DMS114 treated with DMSO at 0.1 percent for 48 hours (cell line): ENCODE results near the gene SLC15A3.

Experiments used
- DNase-seq: peaks from one replicate; lab custom pipeline; 2025; ENCODE audit not compliant: unreplicated experiment; lab: John Stamatoyannopoulos, UW

The SLC15A3 gene

DNA sequence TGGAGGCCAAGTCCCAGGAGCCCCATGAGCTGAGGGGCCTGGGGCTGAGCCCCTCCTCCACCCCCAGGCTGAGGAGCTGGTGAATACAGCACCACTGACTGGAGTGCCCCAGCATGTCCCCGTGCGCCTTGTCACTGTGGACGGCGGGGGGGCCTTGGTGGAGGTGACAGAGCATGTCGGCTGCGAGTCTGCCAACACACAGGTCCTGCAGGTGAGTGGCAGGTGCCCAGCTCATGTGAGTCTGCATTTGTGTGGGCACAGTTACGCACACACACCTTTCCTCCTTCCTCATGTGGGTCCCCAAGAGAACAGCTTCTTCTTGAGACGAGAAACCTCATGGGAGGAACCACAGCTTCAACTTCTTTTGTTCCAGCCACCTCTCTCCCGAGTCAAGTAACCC is 20.1 kb downstream of the SLC15A3 start:
- no peak for DNase-seq

DNA sequence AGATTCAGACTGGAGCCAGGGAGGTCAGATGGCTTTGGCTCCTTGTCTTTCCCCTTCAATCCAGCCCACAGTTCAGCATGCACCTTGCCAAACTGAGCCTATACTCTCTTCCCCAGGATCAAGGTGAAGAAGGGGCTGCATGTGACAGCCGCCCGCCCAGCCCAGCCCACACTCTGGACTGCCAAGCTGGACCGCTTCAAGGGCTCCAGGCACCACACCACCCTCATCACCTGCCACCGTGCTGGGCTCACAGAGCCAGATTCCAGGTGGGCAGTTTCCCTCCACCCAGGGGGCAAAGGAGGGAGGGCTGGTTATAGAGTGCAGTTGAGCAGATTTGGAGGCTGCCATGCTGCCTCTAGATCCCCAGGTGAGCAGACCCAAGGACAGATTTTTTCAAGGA is 21.6 kb downstream of the SLC15A3 start:
- no peak for DNase-seq

DNA sequence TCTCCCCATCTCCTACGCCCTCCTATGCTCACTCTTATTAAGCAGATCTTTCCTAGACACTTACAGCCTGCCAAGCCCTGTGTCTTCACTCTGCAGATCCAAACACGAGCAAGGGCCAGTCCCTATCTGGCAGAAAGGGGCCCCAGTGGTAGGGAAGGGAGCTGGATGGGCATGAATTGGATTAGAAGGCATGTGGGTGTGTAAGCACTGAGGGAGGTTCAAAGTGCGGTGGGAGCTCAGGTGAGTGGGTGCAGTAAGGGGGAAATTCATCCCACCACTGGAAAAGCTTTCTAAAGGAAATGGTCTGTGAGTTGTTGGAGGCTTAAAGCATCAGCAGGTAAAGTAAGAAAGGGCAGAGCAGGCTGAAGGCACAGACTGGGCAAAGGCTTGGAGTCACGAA is 22.2 kb downstream of the SLC15A3 start:
- DNase-seq: no peak

DNA sequence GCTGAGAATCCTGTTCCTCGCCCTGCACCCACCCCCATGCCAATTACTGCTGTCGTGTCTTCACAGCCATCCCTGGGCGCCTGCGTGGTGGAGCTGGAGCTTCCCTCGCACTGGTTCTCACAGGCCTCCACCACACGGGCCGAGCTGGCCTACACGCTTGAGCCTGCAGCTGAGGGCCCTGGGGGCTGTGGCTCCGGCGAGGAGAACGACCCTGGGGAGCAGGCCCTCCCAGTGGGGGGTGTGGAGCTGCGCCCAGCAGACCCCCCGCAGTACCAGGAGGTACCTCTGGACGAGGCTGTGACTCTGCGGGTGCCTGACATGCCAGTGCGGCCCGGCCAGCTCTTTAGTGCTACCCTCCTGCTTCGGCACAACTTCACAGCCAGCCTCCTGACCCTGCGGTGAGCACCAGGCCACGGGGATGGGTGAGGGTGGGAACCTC is 23.4 kb downstream of the SLC15A3 start:
- no peak for DNase-seq

DNA sequence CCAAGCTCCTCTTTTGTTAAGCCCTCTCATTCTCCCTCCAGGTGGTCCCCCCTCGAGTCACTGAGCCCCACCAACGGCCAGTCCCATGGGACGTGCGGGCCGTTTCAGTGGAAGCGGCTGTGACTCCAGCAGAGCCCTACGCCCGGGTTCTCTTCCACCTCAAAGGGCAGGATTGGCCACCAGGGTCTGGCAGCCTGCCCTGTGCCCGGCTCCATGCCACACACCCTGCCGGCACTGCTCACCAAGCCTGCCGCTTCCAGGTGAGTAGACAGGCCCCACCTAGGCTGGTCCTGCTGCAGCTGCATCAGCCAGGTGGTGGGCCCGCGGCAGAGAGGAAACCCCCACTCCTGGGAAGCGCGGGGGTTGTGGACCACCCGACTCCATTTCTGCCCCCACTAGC is 24.4 kb downstream of the SLC15A3 start:
- DNase-seq: no peak

DNA sequence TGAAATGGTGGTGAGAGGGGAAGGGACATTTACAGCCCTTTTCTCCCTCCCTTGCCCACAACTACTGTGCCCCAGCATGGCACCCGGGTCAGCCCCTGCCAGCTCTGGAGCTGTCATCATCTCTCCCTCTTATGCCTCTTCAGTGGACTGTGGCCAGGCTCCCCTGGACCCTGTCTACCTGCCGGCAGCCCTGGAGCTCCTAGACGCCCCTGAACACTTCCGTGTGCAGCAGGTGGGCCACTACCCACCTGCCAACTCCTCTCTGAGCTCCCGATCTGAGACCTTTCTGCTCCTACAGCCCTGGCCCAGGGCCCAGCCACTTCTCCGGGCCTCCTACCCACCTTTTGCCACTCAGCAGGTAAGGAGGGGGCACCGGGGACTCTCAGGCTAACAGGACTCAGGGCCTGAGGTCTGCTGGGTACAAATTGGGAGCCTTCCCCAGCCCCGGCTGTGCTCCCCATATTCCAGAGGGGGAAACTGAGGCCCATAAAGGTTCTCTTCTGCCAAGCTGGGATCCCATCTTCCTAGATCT is 24.8 kb downstream of the SLC15A3 start:
- DNase-seq: no peak

GRCh38 chr11:60926500-60926899 is 25.5 kb downstream of the SLC15A3 start:
- DNase-seq: no peak

GRCh38 chr11:60925868-60926267 is 26.1 kb downstream of the SLC15A3 start:
- DNase-seq: no peak

DNA sequence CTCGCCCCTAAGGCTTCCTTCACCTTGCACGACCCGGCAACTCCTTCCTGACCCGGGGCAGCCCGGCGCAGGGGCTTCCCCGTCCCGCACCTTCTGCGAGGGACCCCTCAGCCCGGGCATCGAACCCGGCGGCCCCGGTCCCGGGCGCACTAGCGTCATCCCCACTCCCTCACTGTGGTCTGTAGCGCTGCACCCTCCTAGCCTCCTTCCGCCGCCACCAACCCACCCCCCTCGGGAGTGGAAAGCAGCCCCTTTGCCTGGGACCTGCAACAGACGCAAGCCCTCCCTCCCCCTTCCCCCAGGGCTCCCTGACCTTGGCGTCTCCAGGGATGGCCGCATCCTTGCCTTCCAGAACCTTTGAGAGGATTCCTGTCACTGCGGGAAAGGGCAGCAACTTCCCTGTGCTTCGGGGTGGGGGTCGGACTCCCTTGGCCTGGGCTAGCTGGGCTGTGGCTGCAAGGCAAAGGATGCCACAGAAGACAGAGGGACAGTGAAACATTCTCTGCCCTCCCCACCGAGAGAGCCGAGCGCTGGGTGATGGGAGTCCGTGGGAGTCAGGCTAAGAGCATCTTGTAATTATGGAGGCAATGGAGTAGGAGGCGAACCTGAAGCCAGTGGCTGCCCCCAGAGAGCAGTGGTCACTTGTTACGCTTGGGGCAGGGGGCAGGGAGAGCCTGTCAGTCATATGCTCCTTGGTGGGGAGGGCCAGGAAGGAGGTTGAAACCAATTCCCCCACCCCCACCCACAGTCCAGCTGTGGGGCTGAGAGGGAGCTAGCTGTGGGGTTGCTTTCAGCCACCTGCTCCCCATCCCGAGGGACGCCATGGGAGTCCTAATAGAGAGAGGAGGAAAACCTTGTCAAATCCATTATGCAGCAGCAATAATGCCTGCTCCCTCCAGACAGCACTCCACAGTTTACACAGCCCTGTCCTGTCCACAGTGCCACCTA is 26.8 kb downstream of the SLC15A3 start:
- no peak for DNase-seq

GRCh38 chr11:60924110-60924905 is 27.7 kb downstream of the SLC15A3 start, which contains the start of gene TMEM132A:
Gene TMEM132A (plus strand): TSS chr11:60924460. CDS start chr11:60924634, 174 bp downstream.
- peak; percentile 63 for DNase-seq

- DNase-seq: no peak
Measured at GRCh38 chr11:60923800-60924109, 28.2 kb downstream of the SLC15A3 start.

GRCh38 chr11:60923326-60923725 is 28.6 kb downstream of the SLC15A3 start:
- DNase-seq: no peak

- DNase-seq: no peak
Measured at GRCh38 chr11:60922906-60923305, 29.1 kb downstream of the SLC15A3 start.

- DNase-seq: no peak
Measured at GRCh38 chr11:60921777-60922335, 30.1 kb downstream of the SLC15A3 start.

DNA sequence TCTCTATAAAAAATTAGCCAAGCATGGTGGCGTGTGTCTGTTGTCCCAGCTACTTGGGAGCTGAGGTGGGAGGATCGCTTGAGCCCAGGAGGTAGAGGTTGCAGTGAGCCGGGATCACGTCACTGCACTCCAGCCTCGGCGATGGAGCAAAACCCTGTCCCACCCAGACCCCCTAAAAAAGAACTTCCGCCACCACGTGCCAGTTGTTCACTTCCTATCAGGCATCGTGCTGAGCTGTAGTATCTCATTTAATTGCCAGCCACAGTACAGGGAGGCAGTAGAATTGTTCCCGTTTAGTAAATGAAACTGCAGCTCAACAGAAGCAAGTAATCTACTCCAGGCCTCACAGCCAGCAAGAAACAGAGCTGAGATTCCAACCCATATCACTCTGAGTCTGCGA is 30.7 kb downstream of the SLC15A3 start:
- DNase-seq: no peak

DNA sequence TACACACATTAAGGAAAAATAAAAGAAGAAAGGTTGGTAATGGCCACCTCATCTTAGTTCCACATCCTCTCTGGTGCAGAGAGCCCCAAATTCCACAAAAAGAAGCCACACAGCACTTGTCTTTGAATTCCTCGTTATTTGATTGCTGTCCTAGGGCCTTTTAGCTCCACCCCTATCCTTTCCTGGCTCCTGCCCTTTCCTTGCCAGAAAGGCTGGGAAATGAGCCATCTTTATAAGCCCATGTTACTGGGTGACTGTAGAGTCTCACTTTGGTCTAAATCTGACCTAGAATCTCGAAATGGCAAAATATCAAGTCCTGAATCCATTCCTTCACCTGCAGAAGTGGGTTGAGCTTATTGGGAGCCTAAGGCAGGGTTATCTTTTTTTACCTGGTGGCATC is 32.0 kb downstream of the SLC15A3 start:
- no peak for DNase-seq

- no peak for DNase-seq
Measured at GRCh38 chr11:60919320-60919719, 32.7 kb downstream of the SLC15A3 start.

GRCh38 chr11:60918939-60919265 is 33.1 kb downstream of the SLC15A3 start:
- DNase-seq: no peak

- DNase-seq: no peak
Measured at GRCh38 chr11:60918251-60918938, 33.6 kb downstream of the SLC15A3 start.

GRCh38 chr11:60917267-60917666 is 34.7 kb downstream of the SLC15A3 start:
- no peak for DNase-seq

DNA sequence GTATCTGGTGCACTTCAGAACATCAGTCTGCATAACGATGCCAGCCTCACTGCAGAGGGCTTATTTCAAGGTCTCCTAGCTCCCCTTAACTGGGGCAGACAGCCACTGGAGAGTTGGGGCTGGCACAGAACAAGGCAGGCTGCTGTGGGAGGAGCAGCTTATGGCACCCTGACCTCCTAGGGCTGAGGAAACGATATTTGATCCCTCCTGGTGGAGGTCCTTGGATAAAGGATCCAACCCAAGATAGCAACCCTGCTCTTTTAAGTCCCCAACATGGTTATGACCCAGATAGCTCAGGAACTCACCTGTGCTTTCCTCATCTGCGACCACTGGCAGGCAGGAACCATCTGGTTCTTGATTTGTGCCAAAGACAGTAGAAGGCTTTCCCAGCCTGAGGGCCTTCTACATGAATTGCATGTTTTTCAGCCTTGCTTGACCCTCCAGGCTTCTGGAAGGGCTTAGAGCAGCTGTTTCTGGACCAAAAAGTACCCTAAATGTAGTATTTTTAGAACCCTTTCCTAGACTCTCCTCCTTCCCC is 35.2 kb downstream of the SLC15A3 start:
- DNase-seq: no peak
